IMR-90 (cell line): ENCODE measurements around the gene TST. TPM values are rescaled to one million over a fixed set of nuclear protein-coding genes. Genes with fewer than 3 reads are reported as not detected.

Source experiments
- ATAC-seq: fragments of 200-7000 bp; cut with Tn5 transposase; 2 replicates; pipeline ENCODE4 v1.9.1; 2020; ENCODE audit warnings: low read depth, mild to moderate bottlenecking, moderate library complexity
- BruUV-seq: library from RNA; stranded (reverse); fragments of 400-500 nt; replicated peaks from 2 replicates; lab custom pipeline; 2021; lab: Mats Ljungman, UMichigan
- CTCF ChIA-PET: fragments of 300-600 bp; formaldehyde crosslinking; extraction: SDS; loops from one replicate; lab custom pipeline; 2021; ENCODE audit warnings: antibody characterized with exemption; lab: Yijun Ruan, JAX
- POLR2A ChIA-PET: fragments of 300-600 bp; sonication (Branson Sonifier 250); formaldehyde crosslinking; loops from one replicate; lab custom pipeline; 2022; ENCODE audit warnings: antibody characterized with exemption; ENCODE audit not compliant: unreplicated experiment; lab: Charles Lee
- DNase-seq: peaks from one replicate; pipeline ENCODE4 v3.0.0; 2013
- H2AFZ ChIP-seq: replicated peaks from 2 replicates; pipeline ENCODE3; 2013; ENCODE audit warnings: low read length, mild to moderate bottlenecking; ENCODE audit not compliant: poor library complexity
- H2AK5ac ChIP-seq: 2 replicates; pipeline ENCODE4 v1.6.1; 2013; ENCODE audit warnings: low read depth, low read length, inconsistent platforms
- H2AK9ac ChIP-seq: replicated peaks from 2 replicates; pipeline ENCODE3; 2013; ENCODE audit warnings: mild to moderate bottlenecking, low read depth, low read length, moderate library complexity; ENCODE audit not compliant: poor library complexity
- H2BK120ac ChIP-seq: 2 replicates; pipeline ENCODE4 v1.6.1; 2013; ENCODE audit warnings: low read depth, low read length, inconsistent platforms
- H2BK15ac ChIP-seq: 3 replicates; pipeline ENCODE4 v1.6.1; 2013; ENCODE audit warnings: low read depth, low read length, inconsistent platforms
- H2BK20ac ChIP-seq: 2 replicates; pipeline ENCODE4 v1.6.1; 2013; ENCODE audit warnings: low read depth, mild to moderate bottlenecking, inconsistent platforms, low read length, moderate library complexity
- H2BK5ac ChIP-seq: 2 replicates; pipeline ENCODE4 v1.6.1; 2013; ENCODE audit warnings: mild to moderate bottlenecking, low read depth, low read length, inconsistent platforms; ENCODE audit not compliant: poor library complexity, severe bottlenecking
- H3K14ac ChIP-seq: replicated peaks from 2 replicates; pipeline ENCODE4 v1.6.1; 2013; ENCODE audit warnings: low read depth, low read length, inconsistent platforms
- H3K18ac ChIP-seq: 2 replicates; pipeline ENCODE4 v1.6.1; 2013; ENCODE audit warnings: low read depth, low read length, control low read depth
- H3K23ac ChIP-seq: 2 replicates; pipeline ENCODE4 v1.6.1; 2013; ENCODE audit warnings: low read depth, low read length, inconsistent platforms
- H3K27ac ChIP-seq: 2 replicates; pipeline ENCODE4 v1.5.1; 2013; ENCODE audit warnings: mild to moderate bottlenecking, control low read depth, low read length; ENCODE audit not compliant: insufficient read depth
- H3K27me3 ChIP-seq: 2 replicates; pipeline ENCODE4 v1.6.1; 2013; ENCODE audit warnings: low read length; ENCODE audit not compliant: control insufficient read depth, insufficient read depth
- H3K36me3 ChIP-seq: 2 replicates; pipeline ENCODE4 v1.6.1; 2013; ENCODE audit warnings: low read length, mixed read lengths; ENCODE audit not compliant: control insufficient read depth, insufficient read depth
- H3K4ac ChIP-seq: 2 replicates; pipeline ENCODE4 v1.6.1; 2013; ENCODE audit warnings: low read depth, low read length, inconsistent platforms
- H3K4me1 ChIP-seq: 2 replicates; pipeline ENCODE4 v1.6.1; 2013; ENCODE audit warnings: low read length, mixed read lengths; ENCODE audit not compliant: control insufficient read depth, insufficient read depth
- H3K4me2 ChIP-seq: 2 replicates; pipeline ENCODE4 v1.6.1; 2013; ENCODE audit warnings: low read depth, mild to moderate bottlenecking, control low read depth, low read length, moderate library complexity
- H3K4me3 ChIP-seq: 2 replicates; pipeline ENCODE4 v1.5.1; 2013; ENCODE audit warnings: low read depth, mild to moderate bottlenecking, control low read depth, low read length, moderate library complexity; ENCODE audit not compliant: insufficient read depth
- H3K56ac ChIP-seq: 2 replicates; pipeline ENCODE4 v1.6.1; 2013; ENCODE audit warnings: low read length, inconsistent platforms; ENCODE audit not compliant: insufficient read depth; ENCODE audit errors: extremely low read depth
- H3K79me1 ChIP-seq, 2 experiments: 2 replicates each; pipeline ENCODE4 v1.6.1; 2013; ENCODE audit warnings: low read length in 2 of 2, inconsistent platforms in 1 of 2, low read depth in 1 of 2
- H3K9ac ChIP-seq: 2 replicates; pipeline ENCODE4 v1.6.1; 2013; ENCODE audit warnings: low read depth, low read length, control low read depth
- H3K9me1 ChIP-seq: 2 replicates; pipeline ENCODE4 v1.6.1; 2013; ENCODE audit warnings: low read length, inconsistent platforms; ENCODE audit not compliant: insufficient read depth
- H3K9me3 ChIP-seq: 2 replicates; pipeline ENCODE4 v1.6.1; 2013; ENCODE audit warnings: low read length; ENCODE audit not compliant: control insufficient read depth, insufficient read depth
- H4K20me1 ChIP-seq: 2 replicates; pipeline ENCODE4 v1.6.1; 2013; ENCODE audit warnings: low read length, inconsistent platforms; ENCODE audit not compliant: insufficient read depth
- H4K5ac ChIP-seq: 2 replicates; pipeline ENCODE4 v1.6.1; 2013; ENCODE audit warnings: mild to moderate bottlenecking, low read depth, low read length, control low read depth
- H4K8ac ChIP-seq, 2 experiments: 2 replicates each; pipeline ENCODE4 v1.6.1; 2013; ENCODE audit warnings: low read depth in 2 of 2, low read length in 2 of 2, control low read depth in 1 of 2, inconsistent platforms in 1 of 2
- H4K91ac ChIP-seq: 2 replicates; pipeline ENCODE4 v1.6.1; 2013; ENCODE audit warnings: low read depth, low read length, inconsistent platforms; ENCODE audit not compliant: insufficient read depth
- BHLHE40 ChIP-seq: fragments of 150-350 bp; IDR thresholded peaks from 2 replicates; pipeline ENCODE4 v1.6.1; 2016; ENCODE audit warnings: mild to moderate bottlenecking, low read depth, low read length
- CEBPB ChIP-seq: IDR thresholded peaks from 2 replicates; pipeline ENCODE4 v1.6.1; 2012; ENCODE audit warnings: low read depth, low read length, improper control_type of control experiment
- CTCF ChIP-seq: conservative IDR thresholded peaks from 2 replicates; pipeline ENCODE4 v1.5.1; 2012; ENCODE audit warnings: mild to moderate bottlenecking, low read depth, low read length, improper control_type of control experiment
- MAFK ChIP-seq: IDR thresholded peaks from 2 replicates; pipeline ENCODE4 v1.6.1; 2012; ENCODE audit warnings: low read depth, low read length, improper control_type of control experiment
- MAZ ChIP-seq: IDR thresholded peaks from 2 replicates; pipeline ENCODE4 v1.6.1; 2012; ENCODE audit warnings: low read depth, mild to moderate bottlenecking, low read length, improper control_type of control experiment, moderate library complexity, borderline replicate concordance
- RCOR1 ChIP-seq: IDR thresholded peaks from 2 replicates; pipeline ENCODE4 v1.6.1; 2012; ENCODE audit warnings: mild to moderate bottlenecking, low read length, improper control_type of control experiment; ENCODE audit not compliant: insufficient replicate concordance
- dilution Hi-C: fragments of 300-500 bp; cut with HindIII; formaldehyde crosslinking; loops from one replicate; pipeline ENCODE4 v1.14.3; 2018; ENCODE audit warnings: low sequenced_read_pairs; ENCODE audit not compliant: unreplicated experiment
- in situ Hi-C: fragments of 300-500 bp; cut with MboI; formaldehyde crosslinking; loops from 3 replicates; pipeline ENCODE4 v1.14.3; 2019; ENCODE audit warnings: low sequenced_read_pairs, inconsistent platforms, mixed read lengths
- intact Hi-C: fragments of 100-400 bp; cut with micrococcal nuclease; formaldehyde crosslinking; loops from 2 replicates; pipeline ENCODE4 v1.10.0; 2022
- polyA plus RNA-seq, 3 experiments: library from polyadenylated mRNA; depleted of rRNA; stranded (reverse); fragments of >200 nt; gene quantifications; 2 replicates each; pipeline ENCODE4 v1.2.3, GENCODE V29; 2012; ENCODE audit warnings: low replicate concordance in 1 of 3
- total RNA-seq: library from RNA; depleted of rRNA; stranded (reverse); fragments of >200 nt; gene quantifications from 2 replicates; pipeline ENCODE4 v1.2.3, GENCODE V29; 2012
- TF ChIP-seq, protein P1 (sequence below): fragments of 150-350 bp; IDR thresholded peaks from 2 replicates; pipeline ENCODE4 v1.6.1; 2017; ENCODE audit warnings: mild to moderate bottlenecking, antibody characterized with exemption, low read length, low read depth

TST gene
- total and polyA plus RNA-seq, 2 of the 4 experiments (the other 2 are of a cell fraction) = 31.7 to 37.7 TPM

DNA sequence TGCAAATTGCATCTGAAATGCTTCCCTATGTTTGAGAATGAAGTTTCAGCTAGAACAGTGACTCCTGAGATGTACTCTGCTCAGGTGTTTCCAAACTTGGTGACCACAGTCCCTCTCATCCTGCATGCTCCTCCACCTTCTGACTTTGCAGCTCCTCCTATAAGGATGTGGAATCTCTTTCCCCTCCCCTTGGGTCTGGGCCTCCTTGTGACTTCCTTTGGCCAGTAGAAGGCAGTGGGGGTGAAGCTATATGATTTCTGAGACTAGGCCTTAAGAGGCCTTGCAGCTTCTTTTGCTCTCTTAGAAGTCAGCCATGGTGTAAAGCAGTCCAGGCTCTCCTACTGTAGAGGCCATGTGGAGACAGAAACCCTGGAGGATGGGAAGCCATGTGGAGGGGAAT, 55.1 kb downstream of the TST start:
- H3K4me2 ChIP-seq = no peak overlapping the region
- no peak overlapping the region for H2BK120ac ChIP-seq
- H2AK5ac ChIP-seq = no peak overlapping the region
- no peaks in the 10 kb centered on the region for H3K9me1 ChIP-seq
- no peak overlapping the region for H2BK15ac ChIP-seq
- H2AK9ac ChIP-seq = no peak overlapping the region
- no peak overlapping the region for H3K14ac ChIP-seq
- no peaks in the 10 kb centered on the region for H3K36me3 ChIP-seq
- H3K23ac ChIP-seq = no peak overlapping the region
- H2AFZ ChIP-seq = no peak overlapping the region
- no peak overlapping the region for H4K5ac ChIP-seq
- TF ChIP-seq MAFK (no peak), BHLHE40 (no peak), CTCF (no peak), CEBPB (no peak), MAZ (no peak), RCOR1 (no peak)
- TF ChIP-seq, protein P1, sequence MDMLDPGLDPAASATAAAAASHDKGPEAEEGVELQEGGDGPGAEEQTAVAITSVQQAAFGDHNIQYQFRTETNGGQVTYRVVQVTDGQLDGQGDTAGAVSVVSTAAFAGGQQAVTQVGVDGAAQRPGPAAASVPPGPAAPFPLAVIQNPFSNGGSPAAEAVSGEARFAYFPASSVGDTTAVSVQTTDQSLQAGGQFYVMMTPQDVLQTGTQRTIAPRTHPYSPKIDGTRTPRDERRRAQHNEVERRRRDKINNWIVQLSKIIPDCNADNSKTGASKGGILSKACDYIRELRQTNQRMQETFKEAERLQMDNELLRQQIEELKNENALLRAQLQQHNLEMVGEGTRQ = no peak
- ChIA-PET CTCF (interaction anchor here (0.6 to 1.0 kb wide), 2 partner anchors 14 to 848 kb away, joined by 3 to 4 read pairs; no protein-coding TSS in a partner anchor), POLR2A (no interaction called here)
- H3K4me3 ChIP-seq = no peak overlapping the region
- no peak overlapping the region for H4K8ac ChIP-seq
- peaks cover 24% of the 10 kb centered on the region for H3K27me3 ChIP-seq
- no peaks in the 10 kb centered on the region for H4K20me1 ChIP-seq
- DNase-seq = no peak
- H2BK5ac ChIP-seq = no peak overlapping the region
- H2BK20ac ChIP-seq = no peak overlapping the region
- H3K18ac ChIP-seq = no peak overlapping the region
- no peaks in the 10 kb centered on the region for H3K4me1 ChIP-seq
- no peak overlapping the region for H3K4ac ChIP-seq
- no peak for ATAC-seq
- no peak overlapping the region for H3K27ac ChIP-seq
- in situ Hi-C loops (no loop called here), dilution Hi-C loops (no loop called here), intact Hi-C loops (no loop called here)
- no peak overlapping the region for H3K56ac ChIP-seq
- BruUV-seq = no TSS peak
- H3K9ac ChIP-seq = no peak overlapping the region
- H3K79me1 ChIP-seq = no peaks in the 10 kb centered on the region
- no peak overlapping the region for H4K91ac ChIP-seq
- H3K9me3 ChIP-seq = no peaks in the 10 kb centered on the region
